Middle frontal gyrus (tissue), 1 donor: ENCODE measurements around the gene MIAT.

Experiments
- DNase-seq: peaks from one replicate; pipeline ENCODE4 v3.0.0-alpha.2; 2015; ENCODE audit warnings: low spot score; ENCODE audit errors: extremely low spot score

MIAT gene

GRCh38 chr22:26669060-26669481 lies 11.7 kb downstream of the MIAT start:
- DNase-seq: no peak

- no peak for DNase-seq
Measured at GRCh38 chr22:26670459-26670858, 13.1 kb downstream of the MIAT start.

GRCh38 chr22:26671317-26672059 lies 14.1 kb downstream of the MIAT start:
- no peak for DNase-seq

- DNase-seq: no peak
Measured at GRCh38 chr22:26672060-26672471, 14.7 kb downstream of the MIAT start.

GRCh38 chr22:26672590-26673468 lies 15.4 kb downstream of the MIAT start:
- DNase-seq: peak; percentile 88

GRCh38 chr22:26673486-26673885 lies 16.1 kb downstream of the MIAT start:
- DNase-seq: no peak

- no peak for DNase-seq
Measured at GRCh38 chr22:26674211-26675190, 17.1 kb downstream of the MIAT start.

GRCh38 chr22:26675687-26676268 lies 18.4 kb downstream of the MIAT start:
- DNase-seq: no peak

GRCh38 chr22:26677217-26677616 lies 19.8 kb downstream of the MIAT start:
- DNase-seq: no peak

GRCh38 chr22:26679003-26679629 lies 21.7 kb downstream of the MIAT start:
- peak; percentile 66 for DNase-seq

GRCh38 chr22:26680485-26680884 lies 23.1 kb downstream of the MIAT start:
- no peak for DNase-seq

GRCh38 chr22:26681395-26681821 lies 24.0 kb downstream of the MIAT start:
- DNase-seq: no peak

- DNase-seq: no peak
Measured at GRCh38 chr22:26684168-26684567, 26.8 kb downstream of the MIAT start.

- no peak for DNase-seq
Measured at GRCh38 chr22:26685601-26686000, 28.2 kb downstream of the MIAT start.

GRCh38 chr22:26687439-26687838 lies 30.1 kb downstream of the MIAT start:
- DNase-seq: no peak

- no peak for DNase-seq
Measured at GRCh38 chr22:26689513-26690301, 32.3 kb downstream of the MIAT start.

- no peak for DNase-seq
Measured at GRCh38 chr22:26690654-26691376, 33.4 kb downstream of the MIAT start.

- no peak for DNase-seq
Measured at GRCh38 chr22:26691377-26691716, 34.0 kb downstream of the MIAT start.

GRCh38 chr22:26692215-26692614 lies 34.8 kb downstream of the MIAT start:
- DNase-seq: no peak
